KMS-11 (cell line): ENCODE results near the gene RNF222.

ENCODE experiments used
- H2AFZ ChIP-seq: fragments of 200-600 bp; sonication (generic); 2 replicates; pipeline ENCODE4 v1.6.1; 2016; ENCODE audit warnings: antibody characterized with exemption, mixed run types, low read depth
- H3K27ac ChIP-seq: fragments of 200-600 bp; sonication (generic); 2 replicates; pipeline ENCODE4 v1.6.1; 2016; ENCODE audit warnings: mild to moderate bottlenecking, mixed run types
- H3K27me3 ChIP-seq: fragments of 200-600 bp; sonication (generic); 2 replicates; pipeline ENCODE4 v1.6.1; 2017; ENCODE audit warnings: mild to moderate bottlenecking, low read depth, mixed run types, moderate library complexity; ENCODE audit not compliant: insufficient read depth
- H3K36me3 ChIP-seq: fragments of 200-600 bp; sonication (generic); 2 replicates; pipeline ENCODE4 v1.6.1; 2017; ENCODE audit warnings: mild to moderate bottlenecking, mixed run types; ENCODE audit not compliant: insufficient read depth
- H3K4me1 ChIP-seq: fragments of 200-600 bp; sonication (generic); 2 replicates; pipeline ENCODE4 v1.6.1; 2016; ENCODE audit warnings: mild to moderate bottlenecking, low read depth, mixed run types; ENCODE audit not compliant: poor library complexity, severe bottlenecking
- H3K4me2 ChIP-seq: fragments of 200-600 bp; sonication (generic); 2 replicates; pipeline ENCODE4 v1.7.0; 2016; ENCODE audit warnings: mild to moderate bottlenecking, mixed run types
- H3K4me3 ChIP-seq: fragments of 200-600 bp; sonication (generic); IDR thresholded peaks from 2 replicates; pipeline ENCODE4 v1.6.1; 2017; ENCODE audit warnings: low read depth, low read length, mixed read lengths; ENCODE audit not compliant: insufficient read depth
- H3K79me2 ChIP-seq: fragments of 200-600 bp; sonication (generic); 2 replicates; pipeline ENCODE4 v1.6.1; 2016; ENCODE audit warnings: low read depth, mixed run types; ENCODE audit not compliant: insufficient read depth
- H3K9ac ChIP-seq: fragments of 200-600 bp; sonication (generic); 2 replicates; pipeline ENCODE4 v1.6.1; 2016; ENCODE audit warnings: mild to moderate bottlenecking, mixed run types
- H4K20me1 ChIP-seq: fragments of 200-600 bp; sonication (generic); 2 replicates; pipeline ENCODE4 v1.6.1; 2016; ENCODE audit warnings: mild to moderate bottlenecking, mixed run types; ENCODE audit not compliant: insufficient read depth
- TF ChIP-seq, protein P1 (sequence below): fragments of 200-600 bp; sonication (generic); conservative IDR thresholded peaks from 2 replicates; pipeline ENCODE4 v1.6.1; 2017; ENCODE audit warnings: low read depth, mild to moderate bottlenecking, antibody characterized with exemption, low read length, moderate library complexity, mixed read lengths

Gene RNF222

GRCh38 chr17:8419305-8419704 is 21.7 kb upstream of the RNF222 start:
- no peaks in the 10 kb centered on the region for H3K36me3 ChIP-seq
- no peak overlapping the region for H3K27ac ChIP-seq
- no peaks in the 10 kb centered on the region for H4K20me1 ChIP-seq
- H3K9ac ChIP-seq = no peak overlapping the region
- no peak overlapping the region for H3K4me3 ChIP-seq
- TF ChIP-seq, protein P1, sequence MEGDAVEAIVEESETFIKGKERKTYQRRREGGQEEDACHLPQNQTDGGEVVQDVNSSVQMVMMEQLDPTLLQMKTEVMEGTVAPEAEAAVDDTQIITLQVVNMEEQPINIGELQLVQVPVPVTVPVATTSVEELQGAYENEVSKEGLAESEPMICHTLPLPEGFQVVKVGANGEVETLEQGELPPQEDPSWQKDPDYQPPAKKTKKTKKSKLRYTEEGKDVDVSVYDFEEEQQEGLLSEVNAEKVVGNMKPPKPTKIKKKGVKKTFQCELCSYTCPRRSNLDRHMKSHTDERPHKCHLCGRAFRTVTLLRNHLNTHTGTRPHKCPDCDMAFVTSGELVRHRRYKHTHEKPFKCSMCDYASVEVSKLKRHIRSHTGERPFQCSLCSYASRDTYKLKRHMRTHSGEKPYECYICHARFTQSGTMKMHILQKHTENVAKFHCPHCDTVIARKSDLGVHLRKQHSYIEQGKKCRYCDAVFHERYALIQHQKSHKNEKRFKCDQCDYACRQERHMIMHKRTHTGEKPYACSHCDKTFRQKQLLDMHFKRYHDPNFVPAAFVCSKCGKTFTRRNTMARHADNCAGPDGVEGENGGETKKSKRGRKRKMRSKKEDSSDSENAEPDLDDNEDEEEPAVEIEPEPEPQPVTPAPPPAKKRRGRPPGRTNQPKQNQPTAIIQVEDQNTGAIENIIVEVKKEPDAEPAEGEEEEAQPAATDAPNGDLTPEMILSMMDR = no peak
- H3K4me2 ChIP-seq = no peak overlapping the region
- no peaks in the 10 kb centered on the region for H3K4me1 ChIP-seq
- H2AFZ ChIP-seq = no peak overlapping the region
- H3K79me2 ChIP-seq = no peaks in the 10 kb centered on the region
- no peaks in the 10 kb centered on the region for H3K27me3 ChIP-seq

- H3K4me3 ChIP-seq = no peak overlapping the region
- no peak overlapping the region for H3K27ac ChIP-seq
- H2AFZ ChIP-seq = no peak overlapping the region
- H4K20me1 ChIP-seq = no peaks in the 10 kb centered on the region
- H3K4me2 ChIP-seq = no peak overlapping the region
- no peaks in the 10 kb centered on the region for H3K79me2 ChIP-seq
- no peaks in the 10 kb centered on the region for H3K4me1 ChIP-seq
- H3K9ac ChIP-seq = no peak overlapping the region
- TF ChIP-seq, protein P1 = no peak
- H3K36me3 ChIP-seq = no peaks in the 10 kb centered on the region
- H3K27me3 ChIP-seq = no peaks in the 10 kb centered on the region
These were observed 20.8 kb upstream of the RNF222 start for GRCh38 chr17:8418471-8418870.

DNA sequence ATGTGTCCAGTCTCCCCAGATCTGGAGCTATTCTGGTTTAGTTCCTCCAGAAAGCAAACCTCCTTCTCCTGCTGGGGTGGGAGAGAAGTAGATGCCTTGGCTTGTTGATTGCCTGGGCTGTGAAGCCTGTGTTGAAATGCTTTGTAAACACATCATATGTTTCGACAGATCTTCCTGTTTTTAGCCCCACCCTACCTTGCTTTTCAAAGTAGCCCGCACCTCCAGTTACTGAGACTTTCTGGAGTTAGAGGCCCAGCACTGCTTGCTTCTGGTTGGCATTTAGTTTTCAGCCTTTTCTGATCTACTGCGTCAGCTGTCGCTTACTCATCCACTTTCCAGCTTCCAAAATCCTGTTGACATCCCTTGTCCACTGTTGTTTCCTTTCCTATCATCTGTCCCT is 20.2 kb upstream of the RNF222 start:
- Histone ChIP-seq H3K27me3 (no peaks in the 10 kb centered on the region), H3K36me3 (no peaks in the 10 kb centered on the region), H3K9ac (no peak overlapping the region), H2AFZ (no peak overlapping the region), H3K4me1 (no peaks in the 10 kb centered on the region), H3K4me3 (no peak overlapping the region), H3K27ac (no peak overlapping the region), H4K20me1 (no peaks in the 10 kb centered on the region), H3K79me2 (no peaks in the 10 kb centered on the region), H3K4me2 (no peak overlapping the region)
- TF ChIP-seq, protein P1 = no peak

DNA sequence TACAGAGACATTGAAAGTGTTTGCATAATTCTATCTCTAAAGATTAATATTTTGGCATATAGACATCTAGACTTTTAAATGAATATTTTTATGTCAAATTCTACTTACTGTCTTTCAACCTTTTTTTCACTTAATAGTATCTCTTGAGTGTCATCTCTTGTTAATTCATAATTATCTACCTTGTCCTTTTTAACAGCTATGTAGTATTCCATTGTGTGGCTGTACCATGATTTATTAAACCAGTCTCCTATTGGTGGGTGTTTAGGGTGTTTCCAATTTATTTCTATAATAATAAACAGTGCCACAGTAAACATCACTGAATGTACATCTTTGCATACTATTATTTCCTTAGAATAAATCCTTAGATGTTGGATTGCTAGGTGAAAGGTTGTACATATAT is 16.3 kb upstream of the RNF222 start:
- Histone ChIP-seq H3K4me2 (no peak overlapping the region), H2AFZ (no peak overlapping the region), H3K9ac (no peak overlapping the region), H3K27ac (no peak overlapping the region), H3K36me3 (no peaks in the 10 kb centered on the region), H3K27me3 (no peaks in the 10 kb centered on the region), H4K20me1 (no peaks in the 10 kb centered on the region), H3K79me2 (no peaks in the 10 kb centered on the region), H3K4me3 (no peak overlapping the region), H3K4me1 (no peaks in the 10 kb centered on the region)
- TF ChIP-seq, protein P1 = no peak
